HUDEP-2 (cell line): ENCODE results near the gene USF3.

Experiments
- DNase-seq, 76 experiments: peaks; one replicate each; lab custom pipeline; 2025; ENCODE audit not compliant: unreplicated experiment in 76 of 76; lab: John Stamatoyannopoulos, UW

The USF3 gene

DNA sequence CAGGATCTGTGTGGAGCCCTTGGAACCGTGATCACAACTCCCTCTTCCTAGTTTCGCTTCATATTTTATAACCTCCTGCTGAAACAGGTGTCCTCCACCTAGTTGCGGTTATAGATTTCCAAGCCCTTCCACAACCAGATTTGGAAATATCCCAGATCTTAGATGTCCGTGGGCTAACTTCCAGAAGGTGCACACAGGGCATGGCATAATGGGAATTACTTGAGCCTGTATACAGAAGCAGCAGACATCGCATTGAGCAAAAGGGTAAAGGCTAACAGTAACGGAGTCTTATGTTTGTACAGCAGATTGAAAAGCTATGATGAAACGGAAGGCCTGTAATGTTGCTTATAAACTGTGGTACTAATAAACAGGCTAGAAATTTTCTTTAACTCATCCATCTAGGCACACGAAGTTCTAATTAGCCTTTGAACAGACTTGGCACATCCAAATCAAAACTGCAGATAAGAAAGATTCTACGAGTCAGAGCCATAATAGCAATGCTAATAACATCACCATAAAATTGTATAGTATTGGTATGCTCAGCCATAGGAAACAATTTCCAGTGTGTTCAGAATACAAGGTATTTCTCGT, 1.2 kb upstream of the USF3 start:
- DNase-seq, result peak in 1 of 76 experiments; percentile 6

DNA sequence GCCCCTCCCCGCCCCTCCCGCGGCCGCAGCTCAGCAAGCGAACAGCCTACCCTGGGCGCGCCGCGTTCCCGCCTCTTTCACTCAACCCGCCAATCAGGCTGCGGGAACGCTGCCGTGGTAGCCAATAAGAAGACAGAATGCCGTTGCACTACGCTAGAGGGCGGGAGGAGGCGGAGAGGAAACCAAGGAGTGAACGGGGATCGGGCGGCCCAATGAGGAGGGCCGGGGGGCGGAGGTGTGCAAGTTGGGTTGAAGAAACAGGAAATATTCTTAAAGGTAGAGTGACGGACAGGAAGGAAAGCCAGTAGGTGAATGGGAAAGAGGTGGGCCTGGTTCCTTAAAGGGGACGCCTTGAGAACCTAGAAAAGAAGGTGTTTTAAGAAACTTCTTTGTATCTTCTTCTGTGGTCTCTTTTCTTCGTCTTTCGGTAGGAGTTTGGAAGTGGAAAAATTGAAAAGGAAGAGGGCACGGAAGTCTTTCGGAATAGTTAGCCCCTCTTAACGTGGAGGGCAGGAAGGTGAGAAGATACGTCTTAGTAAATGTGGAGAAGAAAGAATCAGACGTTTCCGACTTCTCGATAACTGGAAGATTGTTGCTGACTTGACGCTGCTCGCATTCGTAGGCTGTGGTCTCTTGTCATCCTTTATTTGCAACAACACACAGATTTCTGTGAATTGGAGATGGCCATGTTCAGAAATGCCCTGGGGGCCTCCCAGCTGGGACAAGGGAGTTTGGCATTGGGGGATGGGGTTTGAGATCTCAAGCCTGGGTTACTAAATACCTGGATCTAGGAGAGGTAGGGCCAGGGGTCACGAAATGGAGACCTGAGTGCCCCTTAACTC, 437 bp upstream of the USF3 start:
- peak in 75 of 76 experiments; percentile 24 to 99 (median 98) for DNase-seq

DNA sequence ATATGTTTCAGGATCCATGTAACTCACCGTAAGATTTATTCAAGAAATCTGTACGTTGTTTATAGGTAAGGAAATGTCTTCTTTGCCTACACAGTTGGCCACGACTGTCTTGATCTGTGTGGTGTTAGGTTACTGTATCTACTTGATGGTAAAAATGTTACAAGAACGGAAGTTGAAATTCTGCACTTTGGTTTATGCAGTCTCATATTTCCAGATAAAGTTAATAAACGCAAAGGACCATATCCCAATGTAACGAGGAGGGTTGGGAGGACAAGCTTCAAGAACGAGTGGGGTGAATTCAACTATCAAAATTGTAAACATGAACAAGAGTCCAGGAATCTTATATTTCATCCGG, 1.0 kb downstream of the USF3 start:
- DNase-seq, result no peak

DNA sequence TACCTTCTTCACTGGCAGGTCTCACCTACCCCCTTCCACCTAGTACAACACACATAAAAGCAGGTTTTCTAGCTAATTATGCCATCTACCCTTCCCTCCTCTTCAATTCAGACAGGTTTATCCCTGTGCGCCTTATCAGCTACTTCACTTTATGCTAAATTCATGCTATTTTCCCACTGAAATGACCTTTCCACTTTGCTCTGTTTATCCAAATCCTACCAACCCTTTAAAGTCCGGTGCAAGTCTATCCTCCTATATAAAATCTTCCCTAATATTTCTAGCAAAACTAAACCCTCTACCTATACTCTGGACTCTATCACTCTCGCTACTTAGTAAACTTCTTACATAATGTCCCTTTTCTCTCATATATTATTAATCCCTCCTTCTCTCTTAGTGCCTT, 6.0 kb downstream of the USF3 start:
- DNase-seq, result no peak

DNA sequence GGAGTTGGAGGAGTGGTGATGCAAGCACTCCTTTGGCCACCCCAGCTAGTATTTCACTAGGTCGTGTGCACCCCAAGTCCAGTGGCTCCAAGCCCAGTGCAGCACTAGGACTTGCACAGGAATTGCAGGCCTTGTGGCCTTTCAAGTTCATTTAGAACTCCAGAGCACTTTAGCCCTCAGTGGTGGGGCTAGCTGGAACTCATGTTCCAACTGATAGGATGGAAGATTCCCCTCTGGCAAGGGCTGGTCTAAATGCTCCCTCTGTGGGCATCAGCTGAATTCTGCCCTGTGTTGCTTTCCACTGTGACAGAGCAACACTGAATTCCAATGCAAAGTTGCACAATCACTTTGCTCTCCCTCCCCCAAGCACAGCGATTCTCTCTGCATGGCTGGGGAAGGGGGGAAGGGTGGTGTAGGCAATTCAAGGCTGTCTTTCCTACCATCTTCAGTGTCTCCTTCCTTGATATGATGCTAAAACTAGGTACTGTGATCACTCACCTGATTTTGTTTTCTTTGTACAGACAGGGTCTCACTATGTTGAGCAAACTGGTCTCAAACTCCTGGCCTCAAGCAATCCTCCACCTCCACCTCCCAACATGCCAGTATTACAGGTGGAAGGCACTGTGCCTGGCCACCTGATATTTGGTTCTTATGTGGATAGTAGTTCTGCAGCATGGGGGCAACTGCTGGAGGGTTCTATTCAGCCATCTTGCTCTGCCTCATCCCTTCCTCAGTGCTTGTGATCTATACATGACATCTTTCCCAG, 10.3 kb downstream of the USF3 start:
- DNase-seq, result no peak

DNA sequence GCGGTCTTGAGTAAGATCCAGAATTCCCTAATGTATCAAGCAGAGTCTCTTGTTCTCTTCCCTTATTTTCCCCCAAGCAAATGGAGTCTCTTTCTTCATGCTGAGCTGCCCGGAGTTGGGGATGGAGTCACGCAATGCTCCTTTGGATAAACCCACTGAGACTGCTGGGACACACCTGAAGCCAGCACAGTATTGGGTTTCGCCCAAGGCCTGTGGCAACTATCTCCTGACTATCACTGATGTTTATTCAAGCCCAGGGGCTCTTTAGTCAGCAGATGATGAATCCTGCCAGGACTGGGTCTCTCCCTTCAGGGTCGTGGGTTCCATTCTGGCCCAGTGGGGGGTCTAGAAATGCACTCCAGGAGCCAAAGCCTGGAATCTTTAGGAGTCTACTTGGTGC, 11.3 kb downstream of the USF3 start:
- no peak for DNase-seq

DNA sequence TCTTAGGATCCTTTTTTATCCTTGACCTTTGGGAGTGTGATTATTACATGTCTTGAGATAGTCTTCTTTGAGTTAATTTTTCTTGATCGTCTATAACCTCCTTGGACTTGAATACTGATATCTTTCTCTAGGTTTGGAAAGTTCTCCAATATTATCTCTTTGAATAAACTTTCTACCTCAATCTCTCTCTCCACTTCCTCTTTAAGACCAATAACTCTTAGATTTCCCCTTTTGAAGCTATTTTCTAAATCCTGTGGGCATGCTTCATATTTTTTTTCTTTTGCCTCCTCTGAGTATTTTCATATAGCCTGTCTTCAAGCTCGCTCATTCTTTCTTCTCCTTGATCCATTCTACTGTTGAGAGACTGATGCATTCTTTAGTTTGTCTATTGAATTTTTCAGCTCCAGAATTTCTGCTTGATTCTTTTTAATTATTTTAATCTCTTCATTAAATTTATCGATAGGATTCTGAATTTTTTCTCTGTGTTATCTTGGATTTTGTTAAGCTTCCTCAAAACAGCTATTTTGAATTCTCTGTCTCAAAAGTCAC, 12.1 kb downstream of the USF3 start:
- no peak for DNase-seq

DNA sequence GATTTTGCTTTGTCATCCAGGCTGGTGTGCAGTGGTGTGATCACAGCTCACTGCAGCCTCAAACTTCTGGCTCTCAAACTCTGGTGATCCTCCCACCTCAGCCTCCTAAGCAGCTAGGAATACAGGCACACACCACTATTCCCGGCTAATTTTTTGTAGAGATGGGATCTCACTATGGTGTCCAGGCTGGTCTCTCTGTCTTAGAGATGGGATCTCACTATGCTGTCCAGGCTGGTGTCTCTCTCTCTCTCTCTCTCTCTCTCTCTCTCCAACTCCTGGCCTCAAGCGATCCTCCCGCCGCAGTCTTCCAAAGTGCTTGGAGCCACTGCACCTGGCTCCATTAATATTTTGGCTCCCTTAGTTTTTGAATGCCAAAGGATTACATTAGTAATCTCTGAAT, 17.7 kb downstream of the USF3 start:
- DNase-seq, result no peak

DNA sequence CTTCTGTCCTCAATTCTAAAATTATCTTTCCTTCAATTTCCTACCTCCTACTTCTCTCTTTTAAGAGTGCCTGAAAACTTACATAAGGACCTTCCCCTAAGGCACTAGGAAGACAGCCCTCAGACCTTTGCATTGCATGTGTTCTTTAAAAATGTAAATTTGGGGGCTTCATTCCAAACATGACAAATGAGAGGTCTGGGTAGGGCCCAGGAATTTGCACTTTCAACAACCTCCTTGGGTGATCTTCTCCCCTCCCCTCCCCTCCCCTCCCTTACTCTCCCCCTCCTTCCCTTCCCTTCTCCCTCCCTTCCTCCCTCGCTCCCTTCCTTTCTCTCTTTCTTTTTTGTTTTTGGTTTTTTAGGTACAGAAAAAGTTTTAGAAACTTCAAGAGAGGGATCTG, 18.7 kb downstream of the USF3 start:
- DNase-seq, result no peak

DNA sequence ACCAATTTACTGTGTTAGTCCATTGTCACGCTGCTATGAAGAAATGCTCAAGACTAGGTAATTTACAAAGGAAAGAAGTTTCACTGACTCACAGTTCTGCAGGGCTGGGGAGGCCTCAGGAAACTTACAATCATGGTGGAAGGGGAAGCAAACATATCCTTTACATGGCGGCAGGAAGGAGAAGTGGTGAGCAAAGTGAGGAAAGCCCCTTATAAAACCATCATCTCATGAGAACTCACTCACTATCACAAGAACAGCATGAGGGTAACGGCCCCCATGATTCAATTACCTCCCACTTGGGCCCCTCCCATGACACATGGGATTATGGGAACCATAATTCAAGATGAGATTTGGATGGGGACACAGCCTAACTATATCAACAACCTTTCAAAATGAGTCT, 20.2 kb downstream of the USF3 start:
- DNase-seq, result no peak

DNA sequence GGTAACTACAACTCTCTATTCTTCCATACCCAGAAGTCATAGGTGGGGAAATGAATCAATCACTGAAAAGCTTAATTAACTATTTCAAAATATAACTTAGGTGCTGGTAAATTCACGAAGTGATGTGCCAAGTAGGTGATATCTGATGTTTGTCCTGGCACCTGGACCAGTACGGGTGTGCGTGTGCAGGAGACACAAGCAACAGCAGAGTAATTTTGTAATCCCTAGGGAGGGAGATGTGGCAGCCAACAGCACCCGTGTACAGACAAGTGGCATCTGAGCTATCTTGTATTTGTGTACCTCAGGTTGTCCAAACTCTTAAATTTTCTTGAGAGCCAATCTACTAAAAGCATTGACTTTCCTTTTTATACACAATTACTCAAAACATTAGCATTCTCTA, 22.8 kb downstream of the USF3 start:
- no peak for DNase-seq

DNA sequence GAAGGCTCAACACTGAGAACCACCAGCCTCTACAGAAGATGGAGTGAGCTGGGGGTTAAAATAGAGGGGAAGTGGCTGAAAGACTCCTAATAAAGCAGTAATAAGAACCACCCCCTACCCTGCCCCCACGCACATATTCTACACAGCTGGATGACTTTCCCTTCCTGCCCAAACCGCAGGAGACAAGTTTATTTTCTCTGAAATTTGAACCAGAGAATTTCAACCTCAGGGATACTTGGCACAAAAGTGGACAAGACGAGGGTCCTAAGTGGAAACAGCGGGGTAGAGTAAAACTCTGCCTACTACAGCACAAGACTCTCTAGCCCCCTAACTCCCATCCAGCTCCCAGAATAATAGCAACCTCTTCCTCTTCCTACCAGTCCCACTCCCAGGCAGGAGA, 28.4 kb downstream of the USF3 start:
- DNase-seq, result no peak

DNA sequence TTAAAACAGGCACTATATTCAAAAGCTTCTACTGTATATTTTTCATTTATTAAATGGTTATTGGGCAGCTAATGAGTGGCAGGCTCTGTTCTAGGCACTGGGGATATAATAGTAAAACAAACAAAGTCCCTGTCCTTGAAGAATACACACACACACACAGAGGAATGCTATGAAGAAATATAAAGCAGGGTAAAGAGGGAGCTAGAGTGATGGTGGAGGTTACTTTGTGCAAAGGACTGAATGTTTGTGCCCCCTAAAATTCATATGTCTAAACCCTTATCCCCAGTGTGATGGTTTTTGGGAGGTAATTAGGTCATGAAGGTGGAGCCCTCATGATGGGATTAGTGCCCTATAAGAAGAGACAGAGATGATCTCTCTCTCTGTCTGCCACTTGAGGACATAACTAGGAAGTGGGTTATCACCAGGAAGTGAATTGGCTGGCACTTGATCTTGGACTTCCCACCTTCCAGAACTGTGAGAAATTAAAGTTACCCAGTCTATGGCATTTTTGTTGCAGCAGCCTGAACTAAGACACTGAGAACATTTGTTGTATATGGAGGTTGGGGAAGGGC, 31.8 kb downstream of the USF3 start:
- DNase-seq, result no peak

DNA sequence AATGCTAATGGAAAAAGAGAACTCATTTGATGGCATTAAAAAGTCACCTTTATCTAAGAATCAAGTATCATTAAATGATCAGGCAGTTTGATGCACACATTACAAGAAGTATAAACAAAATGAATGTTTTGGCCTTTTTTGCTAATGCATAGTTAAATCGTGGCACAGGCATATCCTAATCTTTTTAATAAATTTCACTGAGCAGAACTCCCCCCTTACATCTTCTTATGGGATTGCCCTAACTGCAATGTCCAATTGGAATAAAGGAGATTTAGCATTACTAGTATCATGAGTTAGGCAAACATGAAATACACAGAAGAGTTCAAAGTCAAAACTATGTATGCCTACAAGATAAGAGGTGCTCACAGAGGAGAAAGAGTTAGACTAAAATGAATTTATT, 32.7 kb downstream of the USF3 start:
- DNase-seq, result no peak

DNA sequence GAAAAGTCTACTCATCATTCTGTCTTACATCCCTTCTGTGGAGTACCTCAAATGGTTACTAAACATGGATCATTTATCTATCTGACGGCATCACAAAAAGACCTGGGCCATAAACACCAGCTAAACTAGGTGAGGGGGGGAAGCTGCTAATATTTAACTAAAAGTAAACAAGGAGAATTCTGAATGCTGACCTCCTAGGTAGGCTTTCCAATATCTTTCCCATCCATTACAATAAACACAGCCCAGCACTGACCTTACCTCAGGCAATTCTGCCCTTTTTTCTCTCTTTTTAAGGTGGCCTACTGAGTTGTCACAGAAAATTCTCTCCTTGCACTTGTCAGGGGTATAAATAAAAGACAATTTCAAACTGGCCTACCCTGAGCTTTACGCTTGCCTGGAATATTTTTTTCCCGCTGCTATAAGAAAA, 33.1 kb downstream of the USF3 start:
- DNase-seq, result no peak

DNA sequence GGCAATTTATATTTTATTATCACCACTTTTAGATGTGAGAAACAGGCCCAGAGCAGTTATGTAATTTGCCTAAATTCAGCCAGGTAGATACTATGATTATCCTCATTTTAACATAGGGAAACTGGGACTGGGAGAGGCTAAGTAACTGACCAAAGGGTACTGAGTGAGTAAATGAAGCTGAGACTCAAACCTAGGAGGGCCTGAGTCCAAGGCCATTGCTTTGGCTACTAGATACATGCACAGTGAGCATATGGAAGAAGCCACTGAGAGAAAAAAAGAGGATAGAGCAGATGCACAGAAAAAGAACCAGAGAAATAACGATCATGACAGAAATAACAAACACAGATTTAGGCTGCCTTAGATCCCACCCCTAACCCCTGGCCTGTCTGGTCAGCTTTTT, 33.6 kb downstream of the USF3 start:
- DNase-seq, result no peak

DNA sequence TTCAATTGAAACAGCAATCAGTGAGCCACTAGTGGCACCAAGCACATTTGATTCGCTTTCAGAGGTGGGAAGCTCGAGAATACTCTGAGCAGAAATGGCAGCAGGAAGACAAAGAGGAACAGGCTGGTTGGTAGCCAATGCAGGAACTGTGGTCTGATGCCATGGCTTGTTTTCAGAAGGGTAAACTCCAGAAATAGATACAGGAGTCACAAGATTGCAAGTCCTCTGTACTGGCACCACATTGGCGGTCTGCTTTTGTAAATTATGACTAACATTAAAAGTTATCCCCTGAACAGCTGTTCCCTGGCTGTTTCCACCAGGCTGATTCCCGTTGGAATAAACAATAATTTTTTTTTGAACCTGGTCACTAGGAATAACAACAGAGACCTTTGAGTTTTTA, 35.5 kb downstream of the USF3 start:
- DNase-seq, result no peak

DNA sequence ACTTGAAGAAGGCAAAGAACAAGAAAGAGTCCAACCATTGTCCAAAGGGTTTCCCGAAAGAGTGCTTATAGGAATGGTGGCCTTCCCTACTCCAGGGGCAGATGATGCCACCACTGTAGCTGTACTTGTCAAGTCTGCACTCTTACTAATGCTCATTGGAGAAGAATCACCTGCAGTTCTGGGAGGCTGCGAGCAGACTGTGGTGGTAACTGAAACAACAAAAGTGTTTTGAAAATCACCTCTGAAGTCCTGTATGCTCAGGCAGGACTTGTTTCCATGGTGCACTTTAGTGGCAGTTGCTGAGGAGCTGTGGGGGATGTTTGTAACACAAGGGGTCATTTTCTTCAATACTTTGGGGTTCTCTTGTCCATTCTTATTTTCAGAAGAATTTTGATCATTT, 36.0 kb downstream of the USF3 start:
- DNase-seq, result no peak

DNA sequence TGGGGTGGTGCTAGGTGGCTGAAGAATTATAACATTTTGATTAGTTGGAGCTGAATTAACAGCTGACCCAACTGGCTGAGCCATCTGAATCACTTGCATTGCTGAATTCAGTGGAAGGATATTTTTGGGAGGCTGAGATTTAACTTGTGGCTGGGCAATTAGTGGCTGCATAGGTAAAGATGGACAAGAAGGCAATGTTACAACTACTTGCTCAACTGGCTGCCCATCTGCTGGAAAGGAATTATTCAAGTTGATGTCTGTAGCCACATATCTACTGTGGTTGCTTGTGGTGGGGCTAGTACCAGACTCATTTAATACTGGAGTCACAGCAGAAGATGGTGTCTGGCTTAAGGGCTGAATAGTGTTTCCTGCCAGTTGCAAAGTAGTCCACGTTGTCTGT, 36.4 kb downstream of the USF3 start:
- no peak for DNase-seq

DNA sequence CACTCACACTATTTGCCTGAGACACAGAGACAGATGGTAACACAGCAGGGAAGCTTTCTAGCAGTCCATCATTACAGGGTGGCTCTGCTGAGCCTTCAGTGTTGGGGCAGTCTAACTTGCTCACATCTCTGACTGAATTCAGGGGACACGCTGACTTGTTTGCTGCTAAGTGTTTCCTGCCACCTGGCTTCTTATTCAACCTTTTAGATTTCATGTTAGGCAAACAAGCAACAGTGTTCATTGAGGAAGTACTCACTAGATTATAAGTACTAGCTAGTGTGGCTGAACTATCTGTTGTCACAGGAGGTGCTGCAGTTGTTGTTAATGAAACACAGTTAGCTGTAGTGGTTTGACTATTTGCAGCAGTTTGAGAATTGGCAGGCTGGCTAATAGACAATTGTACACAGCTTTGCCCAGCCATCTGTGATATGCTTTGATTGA, 37.3 kb downstream of the USF3 start:
- no peak for DNase-seq

DNA sequence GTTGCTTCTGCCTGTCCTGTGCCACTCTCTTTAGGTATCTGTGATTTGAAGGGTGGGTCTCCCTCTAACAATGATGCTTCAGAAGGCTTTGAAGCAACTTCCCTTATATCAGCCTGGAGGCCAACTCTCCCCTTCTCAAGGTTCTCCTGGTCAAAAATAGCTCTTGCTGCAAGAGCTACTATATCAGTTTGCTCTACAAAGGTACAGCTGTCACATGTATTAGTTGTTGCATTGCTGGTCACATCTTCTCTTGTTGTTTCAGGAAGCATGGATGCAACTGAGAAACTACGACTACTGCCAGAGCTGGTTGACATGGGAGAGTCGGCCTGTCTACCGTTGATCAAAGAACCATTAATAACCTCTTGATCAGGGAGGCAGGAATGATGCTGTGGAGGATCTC, 38.3 kb downstream of the USF3 start:
- no peak for DNase-seq
